Stimulated activated CD4-positive, alpha-beta T cell treated with anti-CD3 and anti-CD28 coated beads, Interleukin-15, amount 100 ng/mL, for 48 hours (primary cell): ENCODE results near the gene HNRNPA1.
A peak's percentile ranks its signal among the peaks of the same experiment; 100 is the strongest.
"Not testable (repeated sequence)": the region's sequence is repeated elsewhere in the genome, so short reads cannot be mapped to it uniquely, and the experiment has no call there.

Source experiments
- DNase-seq, 2 donors: peaks; one replicate each; pipeline ENCODE4 v3.0.0-alpha.2; 2020; ENCODE audit warnings: low read depth in 2 of 2

Gene HNRNPA1

DNA sequence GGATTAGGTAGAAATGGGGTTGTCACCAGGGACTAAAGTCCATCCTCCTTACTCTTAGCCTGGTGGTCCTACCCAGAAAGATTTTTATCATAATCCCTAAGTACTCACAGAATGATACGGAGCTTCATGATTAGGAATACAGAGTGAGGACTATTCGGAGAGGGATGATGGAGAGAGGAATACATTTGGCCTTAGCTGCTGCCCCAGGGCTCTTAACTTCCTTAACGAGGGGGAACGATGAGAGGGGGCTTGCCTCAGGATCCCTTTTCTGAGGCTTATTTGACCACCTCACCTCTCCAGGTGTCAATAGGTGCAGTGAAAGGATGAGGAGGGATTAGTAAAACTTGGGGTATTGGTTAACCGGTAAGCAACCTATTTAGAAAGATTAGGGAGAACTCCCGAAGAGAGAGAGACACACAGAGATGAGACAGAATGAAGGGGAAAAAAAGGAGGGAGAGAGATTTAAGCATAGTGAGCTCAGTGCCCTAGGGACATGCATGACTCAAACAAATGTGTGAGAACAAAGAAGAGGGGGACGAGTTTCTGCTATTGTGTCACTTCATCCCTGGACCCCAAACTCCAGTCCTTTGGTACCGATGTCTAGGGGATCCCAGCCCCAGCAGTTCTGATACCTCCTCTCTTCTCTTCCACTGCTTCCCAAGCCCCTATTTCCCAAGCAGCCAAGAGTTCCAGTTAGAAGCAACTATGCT is 19.1 kb downstream of the HNRNPA1 start:
- DNase-seq, result no peak

DNA sequence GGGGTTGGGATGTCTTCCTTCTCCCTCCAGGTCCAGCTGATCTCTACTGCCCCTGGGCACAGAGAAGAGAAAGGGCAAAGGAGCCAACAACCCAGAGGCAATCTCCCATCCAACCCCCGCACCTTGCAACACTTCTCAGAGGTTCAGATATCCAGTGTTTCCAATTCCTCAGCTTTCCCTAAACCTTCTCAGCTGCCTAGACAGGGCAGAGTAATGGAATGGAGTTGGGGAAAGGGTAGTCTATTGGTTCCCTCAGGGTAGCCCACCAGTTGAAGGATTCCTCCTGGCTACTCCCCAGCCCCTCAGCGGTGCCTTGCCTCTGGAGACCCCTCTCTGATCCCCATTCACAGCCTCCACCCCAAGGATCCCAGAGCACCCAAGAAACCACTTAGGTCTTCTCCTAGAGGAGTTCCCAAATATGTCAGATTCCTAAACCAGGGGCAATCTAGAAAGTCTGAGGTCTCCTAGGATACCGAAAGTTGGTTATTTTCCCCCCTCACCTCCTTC is 19.8 kb downstream of the HNRNPA1 start:
- no peak for DNase-seq

DNA sequence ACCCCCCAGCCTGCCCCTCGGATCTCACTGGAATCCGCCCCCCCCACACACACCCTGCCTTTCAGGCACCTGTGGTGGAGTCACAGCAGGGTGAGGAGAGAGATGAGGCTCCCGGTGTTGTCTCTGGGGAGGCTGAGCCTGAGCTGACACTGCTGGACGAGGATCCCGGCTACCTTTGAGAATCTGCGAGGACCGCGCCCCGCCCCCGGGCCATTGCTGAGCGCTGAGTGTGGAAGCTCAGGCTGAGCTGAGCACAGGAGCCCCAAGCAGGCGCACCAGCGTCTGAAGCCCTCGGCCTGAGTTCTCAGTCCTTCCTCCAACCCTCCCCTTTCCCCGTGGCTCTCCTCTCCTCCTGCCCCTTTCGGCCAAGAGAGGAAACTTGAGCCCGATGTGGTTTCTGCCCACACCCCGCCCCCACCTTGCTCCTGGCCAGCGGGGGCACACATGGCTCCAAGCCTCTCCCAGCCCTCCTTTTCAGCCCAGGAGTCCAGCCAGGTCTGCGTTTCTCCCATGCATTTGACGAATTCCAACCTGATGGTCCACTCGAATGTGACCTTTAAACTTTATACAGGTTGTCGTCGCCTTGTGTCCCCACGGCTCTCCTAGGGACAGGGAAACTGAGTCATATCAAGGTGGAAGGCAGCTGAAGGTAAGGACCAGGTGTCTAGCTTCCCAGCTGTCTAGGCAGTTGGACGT is 20.4 kb downstream of the HNRNPA1 start, which contains the start of gene NFE2:
Gene NFE2, minus strand, starts transcription at position 284 of the 696 bp plus-strand sequence. CDS start 5,767 bp downstream, outside the sequence.
- DNase-seq, result no peak

DNA sequence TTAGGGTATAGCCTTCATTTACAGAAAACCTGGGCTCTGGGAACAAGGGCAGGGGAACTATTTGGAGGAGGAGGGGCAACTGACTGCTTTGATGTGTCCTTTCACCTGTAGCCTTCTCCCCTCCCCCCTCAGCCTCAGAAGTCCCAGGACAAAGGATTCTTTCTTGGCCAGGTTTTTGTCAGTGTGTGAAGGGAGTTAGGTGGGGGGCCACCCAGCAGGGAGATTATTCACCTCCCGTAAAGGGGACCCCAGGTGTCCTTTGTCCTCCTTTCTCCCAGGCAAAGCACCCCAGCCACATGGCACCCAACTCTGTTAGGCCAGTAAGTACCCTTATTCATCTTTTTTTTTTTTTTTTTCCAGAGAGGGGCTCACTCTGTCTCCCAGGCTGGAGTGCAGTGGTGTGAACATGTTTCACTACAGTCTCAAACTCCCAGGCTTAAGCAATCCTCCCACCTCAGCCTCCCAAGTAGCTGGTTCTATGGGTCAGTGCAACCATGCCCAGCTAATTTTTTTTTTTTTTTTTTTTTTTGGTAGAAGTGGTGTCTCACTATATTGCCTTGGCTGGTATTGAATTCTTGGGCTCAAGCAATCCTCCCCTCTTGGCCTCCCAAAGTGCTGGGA is 21.0 kb downstream of the HNRNPA1 start:
- DNase-seq, result no peak

DNA sequence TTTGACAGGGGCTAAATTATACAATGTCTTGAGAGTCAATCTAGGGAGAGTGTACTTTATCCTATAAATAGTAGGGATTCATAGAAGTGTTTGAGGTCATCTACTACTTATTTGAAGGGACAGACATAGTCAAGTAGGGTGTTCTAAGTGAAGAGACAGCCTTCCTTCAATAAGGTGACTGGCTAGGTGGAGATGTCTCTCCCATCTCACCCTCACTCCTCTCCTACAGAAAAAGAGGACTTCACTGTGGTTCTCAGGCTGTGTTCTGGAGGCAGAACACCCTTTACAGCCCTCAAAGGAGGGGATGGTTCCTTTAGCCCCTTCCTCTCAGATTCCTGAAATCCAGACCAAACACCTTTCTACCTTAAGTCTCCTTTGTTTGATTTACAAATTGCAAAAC is 23.1 kb downstream of the HNRNPA1 start:
- no peak for DNase-seq

DNA sequence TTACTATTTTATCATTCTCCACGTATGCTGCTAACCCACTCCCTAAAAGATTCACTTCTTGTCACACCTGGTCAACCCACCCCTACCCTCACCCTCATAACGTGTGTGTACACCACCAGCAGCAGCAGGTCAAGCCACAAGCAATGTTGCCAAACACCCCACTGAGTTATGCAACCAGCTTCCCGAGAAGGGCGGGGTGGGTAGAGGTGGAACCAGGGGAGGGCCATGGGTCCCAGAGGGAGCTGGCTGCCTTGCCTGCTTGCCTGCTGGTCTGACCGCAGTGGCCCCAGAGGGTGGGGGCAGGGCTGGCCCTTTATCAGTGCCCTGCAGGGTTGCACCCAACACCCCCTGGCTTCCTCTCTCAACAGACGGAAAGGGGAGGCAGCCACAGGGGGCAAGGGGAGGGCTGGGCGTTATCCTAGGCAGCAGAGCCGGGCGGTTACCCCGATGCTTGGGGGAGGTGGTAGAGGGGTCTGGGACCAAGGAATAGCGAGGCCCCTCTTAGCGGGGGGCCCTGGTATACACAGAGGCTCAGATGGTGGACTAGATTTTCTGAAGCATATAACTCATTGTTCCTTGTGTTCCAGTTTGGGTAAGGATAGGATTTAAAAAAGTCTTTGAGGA is 23.8 kb downstream of the HNRNPA1 start:
- no peak for DNase-seq

DNA sequence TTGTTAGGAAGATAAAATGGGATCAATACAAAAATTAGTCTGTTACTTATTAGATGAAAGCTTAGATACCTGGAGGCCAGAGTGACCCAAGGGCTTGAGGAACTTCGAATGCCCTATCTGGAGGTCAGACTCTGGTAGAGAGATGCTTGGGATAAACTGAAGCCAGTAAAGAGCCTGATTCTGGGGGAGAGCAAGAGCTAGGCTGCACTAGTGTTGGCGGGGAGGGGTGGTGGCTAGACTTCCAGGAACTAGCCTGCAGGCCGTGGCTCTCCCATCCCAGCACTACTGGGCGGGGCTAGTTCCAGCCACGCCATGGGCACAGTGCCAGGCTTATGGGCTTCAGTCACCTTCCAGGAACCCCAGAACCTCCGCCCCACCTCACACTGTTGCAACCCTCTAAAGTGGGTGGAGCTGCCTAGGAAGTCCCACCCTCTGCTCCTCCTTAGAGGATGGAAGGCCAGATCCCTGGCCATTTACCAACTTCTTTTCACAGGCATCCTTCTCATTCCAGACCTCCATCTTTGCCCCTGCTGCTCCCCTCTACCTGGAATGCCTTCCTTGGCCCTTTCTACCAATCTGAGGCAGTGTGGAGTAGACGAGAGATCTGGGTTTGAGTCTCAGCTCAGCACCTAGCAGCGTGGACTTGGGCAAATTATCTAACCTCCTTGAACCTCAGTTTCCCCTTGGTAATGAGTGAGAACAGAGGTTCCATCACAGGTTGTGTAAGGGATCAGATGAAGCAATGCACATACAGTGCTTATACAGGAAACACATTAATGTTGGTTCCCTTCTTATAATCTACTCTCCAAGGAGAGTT is 26.6 kb downstream of the HNRNPA1 start:
- DNase-seq, result no peak

DNA sequence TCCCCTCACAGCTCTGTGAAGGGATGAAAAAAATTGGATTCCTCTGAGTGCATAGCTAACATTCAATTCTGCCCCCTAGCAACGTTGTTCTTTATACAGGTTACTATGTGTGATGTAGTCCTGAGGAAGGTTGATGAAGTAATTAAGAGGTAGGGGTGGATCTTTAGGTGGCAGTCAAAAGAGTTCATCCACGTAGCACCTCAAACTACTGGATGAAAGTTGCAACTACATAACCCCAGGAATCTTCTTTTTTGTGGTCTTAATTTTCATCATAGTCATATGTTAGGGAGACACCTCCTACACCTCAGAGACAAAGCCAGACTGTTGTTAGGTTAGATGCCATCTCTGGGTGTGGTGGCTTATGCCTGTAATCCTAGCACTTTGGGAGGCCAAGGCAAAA is 30.5 kb downstream of the HNRNPA1 start:
- no peak for DNase-seq

DNA sequence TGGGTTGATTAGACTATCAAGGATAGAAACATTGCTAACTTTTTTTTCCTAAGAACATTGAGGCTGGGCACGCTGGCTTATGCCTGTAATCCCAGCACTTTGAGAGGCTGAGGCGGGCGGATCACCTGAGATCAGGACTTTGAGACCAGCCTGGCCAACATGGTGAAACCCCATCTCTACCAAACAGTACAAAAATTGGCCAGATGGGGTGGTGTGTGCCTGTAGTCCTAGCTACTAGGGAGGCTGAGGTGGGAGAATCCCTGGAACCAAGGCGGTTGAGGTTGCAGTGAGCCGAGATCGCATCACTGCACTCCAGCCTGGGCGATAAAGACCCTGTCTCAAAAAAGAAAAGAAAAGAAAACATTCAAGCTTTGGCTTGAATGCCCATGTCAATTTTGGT is 31.8 kb downstream of the HNRNPA1 start:
- DNase-seq, result not testable (repeated sequence)

DNA sequence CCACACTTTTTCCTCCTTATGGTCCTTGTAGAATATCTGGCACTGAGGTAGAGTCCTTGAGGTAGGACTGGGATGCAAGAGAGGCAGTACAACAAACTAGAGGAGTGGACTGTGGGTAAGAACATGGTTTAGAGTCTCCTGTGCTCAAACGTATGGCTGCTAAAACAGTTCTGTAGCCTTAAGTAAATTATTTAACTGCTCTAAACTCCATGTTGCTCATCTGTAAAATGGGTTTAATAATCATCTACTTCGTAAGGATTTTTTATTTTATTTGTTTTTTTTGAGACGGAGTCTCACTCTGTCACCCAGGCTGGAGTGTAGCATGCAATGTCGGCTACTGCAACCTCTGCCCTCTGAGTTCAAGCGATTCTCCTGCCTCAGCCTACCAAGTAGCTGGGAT is 40.8 kb downstream of the HNRNPA1 start:
- no peak for DNase-seq

DNA sequence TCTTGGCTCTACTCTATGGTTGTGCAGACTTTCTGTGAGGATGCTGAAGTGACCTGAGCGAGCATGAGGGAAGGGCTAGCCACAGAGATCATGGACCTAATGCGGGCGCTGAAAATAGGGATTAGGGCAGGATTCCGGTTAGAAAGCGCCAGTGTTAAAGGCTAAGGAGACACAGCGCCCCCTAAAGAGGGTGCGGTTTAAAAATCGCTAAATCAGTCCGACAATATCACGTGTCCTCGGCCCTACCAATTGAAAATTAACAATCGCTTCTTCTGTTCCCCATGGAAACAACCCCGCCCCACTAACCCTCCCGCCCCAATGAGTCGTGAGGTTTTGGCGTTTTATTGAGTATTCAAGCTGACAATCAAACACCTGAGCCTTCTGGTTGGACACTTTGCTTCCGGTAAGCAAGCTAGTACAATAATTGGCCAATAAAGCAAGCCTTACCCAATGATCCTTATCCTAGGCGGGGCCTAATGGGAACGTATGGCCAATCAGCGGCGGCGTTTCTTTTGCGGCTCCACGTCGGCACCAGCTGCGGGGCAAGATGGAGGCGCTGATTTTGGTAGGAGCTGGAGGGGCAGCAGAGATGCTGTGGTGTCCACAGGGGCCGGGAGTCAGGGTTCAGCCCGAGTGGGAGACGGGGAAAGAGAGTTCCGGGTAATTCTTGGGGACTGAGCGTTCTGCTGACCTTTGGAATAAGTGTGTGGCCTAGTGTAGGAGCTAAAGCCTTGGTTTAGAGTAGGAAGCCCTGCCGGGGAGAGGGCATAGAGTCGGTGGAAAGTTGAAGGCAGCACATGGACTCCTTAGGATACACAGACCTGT is 44.3 kb downstream of the HNRNPA1 start, which contains the start of gene COPZ1:
Gene COPZ1, plus strand, starts transcription at position 515 of the 825 bp plus-strand sequence. Its CDS starts 33 bp downstream, at position 548.
- peak; percentile 91 for DNase-seq

DNA sequence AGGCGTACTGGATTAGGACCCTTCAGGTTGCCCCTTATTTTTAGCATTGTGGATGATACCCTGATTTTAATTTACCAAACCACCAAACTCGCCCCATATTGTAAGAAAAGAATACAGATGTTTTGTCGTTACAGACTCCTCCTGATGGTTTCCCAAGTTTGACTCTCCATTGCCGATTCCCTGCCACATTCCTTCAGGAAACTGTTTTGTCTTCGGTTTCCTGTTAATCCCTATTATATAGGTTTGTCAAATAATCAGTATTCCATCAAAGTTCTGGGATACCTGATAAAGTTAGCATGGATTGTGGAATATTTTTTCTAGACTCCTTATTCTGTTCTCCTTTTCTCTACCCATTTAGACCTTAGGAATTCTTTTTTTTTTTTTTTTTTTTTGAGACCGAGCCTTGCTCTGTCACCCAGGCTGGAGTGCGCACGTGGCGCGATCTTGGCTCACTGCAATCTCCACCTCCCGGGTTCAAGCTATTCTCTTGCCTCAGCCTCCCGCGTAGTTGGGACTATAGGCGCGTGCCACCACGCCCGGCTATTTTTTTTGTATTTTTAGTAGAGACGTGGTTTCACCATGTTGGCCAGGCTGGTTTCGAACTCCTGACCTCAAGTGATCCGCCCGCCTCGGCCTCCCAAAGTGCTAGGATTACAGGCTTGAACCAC is 45.0 kb downstream of the HNRNPA1 start:
- not testable (repeated sequence) for DNase-seq

DNA sequence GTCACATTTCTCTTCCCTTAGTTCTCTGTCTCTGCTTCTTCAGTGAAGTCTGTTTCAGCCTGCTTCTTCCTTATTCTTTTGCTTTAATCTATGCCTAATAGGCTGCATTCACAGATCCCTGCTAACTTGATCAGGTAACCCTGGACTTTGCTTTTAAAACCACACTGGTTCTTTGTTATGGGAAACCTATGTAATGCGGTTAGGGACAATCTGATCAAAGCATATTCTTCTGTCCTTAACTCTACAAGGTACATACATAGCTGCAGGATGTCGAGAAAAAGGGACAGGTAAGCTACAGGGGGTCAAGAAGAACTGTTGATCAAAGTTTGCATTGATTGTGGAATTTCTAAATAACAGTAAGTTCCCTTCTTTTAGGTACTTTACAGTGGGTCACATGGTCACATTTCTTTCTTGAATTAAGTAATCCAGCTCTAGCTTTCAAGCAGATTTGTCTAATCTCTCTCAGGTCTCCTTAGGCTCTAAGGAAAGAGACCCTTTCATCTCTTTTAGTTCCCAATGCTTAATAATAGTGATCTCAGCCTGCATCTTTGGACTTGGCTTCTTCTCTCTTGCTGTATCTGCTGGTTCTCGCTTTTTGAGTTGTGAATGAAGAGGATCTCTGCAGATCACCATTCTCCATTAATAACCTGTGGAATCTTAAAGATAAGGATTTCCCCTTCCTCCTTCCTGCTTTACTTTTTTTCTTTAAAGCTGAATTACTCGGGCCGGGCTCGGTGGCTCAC is 48.2 kb downstream of the HNRNPA1 start:
- DNase-seq, result no peak

DNA sequence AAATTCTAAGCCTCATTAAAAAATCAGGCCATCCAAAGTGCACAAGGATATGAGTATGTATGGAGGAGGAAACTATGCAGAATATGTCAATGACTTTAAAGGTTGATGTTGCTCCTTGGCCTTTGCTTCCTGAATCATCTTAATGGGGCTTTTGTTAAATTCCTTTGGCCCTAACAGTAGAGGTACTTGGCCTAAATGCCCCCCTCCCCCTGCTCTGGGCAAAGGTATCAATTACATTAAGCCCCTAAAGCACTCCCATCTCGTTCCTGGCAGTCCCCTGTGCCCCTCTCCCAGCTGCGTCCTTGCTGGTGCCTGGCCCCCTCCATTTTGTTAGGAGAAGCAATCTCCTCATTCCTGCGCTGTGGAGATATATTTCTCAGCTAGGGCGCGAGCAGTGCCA is 49.2 kb downstream of the HNRNPA1 start:
- no peak for DNase-seq

DNA sequence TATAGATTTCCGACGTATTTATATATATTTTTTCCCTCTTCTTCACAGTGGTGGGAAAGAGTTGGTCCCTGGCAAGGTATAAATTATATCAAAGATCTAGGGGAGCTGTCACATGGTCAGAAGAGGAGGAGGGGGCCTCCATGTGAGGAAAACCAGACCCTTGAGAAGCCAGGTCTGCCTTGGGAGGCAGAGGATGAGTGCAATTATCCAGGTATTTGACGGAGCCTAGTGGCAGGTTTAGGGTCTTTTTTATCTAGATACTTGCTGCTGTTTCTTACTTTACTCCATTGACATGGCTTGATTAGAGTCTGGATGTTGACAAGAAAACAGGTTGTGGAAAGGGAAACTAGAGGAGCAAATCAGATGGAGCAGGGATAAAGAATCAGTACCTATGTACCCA is 49.9 kb downstream of the HNRNPA1 start:
- no peak for DNase-seq

DNA sequence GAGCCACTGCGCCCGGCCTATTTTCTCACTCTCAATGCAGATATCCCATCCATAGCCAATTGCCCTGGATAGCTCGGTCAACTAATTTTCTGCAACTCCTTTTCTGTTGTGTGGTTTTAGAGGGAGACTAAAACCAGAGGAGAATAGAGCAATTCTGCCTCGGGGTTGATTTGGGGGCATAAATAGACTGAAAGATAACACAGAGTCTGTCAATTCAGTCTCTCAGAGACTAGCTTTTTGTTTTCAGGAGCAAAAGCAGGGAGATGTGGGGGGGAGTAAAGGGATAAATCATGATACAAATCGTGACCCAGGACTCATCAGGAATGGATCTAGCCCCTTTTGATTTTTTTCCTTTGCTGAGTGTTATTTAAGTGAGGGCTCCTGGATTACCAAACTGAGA is 50.9 kb downstream of the HNRNPA1 start:
- DNase-seq, result no peak

DNA sequence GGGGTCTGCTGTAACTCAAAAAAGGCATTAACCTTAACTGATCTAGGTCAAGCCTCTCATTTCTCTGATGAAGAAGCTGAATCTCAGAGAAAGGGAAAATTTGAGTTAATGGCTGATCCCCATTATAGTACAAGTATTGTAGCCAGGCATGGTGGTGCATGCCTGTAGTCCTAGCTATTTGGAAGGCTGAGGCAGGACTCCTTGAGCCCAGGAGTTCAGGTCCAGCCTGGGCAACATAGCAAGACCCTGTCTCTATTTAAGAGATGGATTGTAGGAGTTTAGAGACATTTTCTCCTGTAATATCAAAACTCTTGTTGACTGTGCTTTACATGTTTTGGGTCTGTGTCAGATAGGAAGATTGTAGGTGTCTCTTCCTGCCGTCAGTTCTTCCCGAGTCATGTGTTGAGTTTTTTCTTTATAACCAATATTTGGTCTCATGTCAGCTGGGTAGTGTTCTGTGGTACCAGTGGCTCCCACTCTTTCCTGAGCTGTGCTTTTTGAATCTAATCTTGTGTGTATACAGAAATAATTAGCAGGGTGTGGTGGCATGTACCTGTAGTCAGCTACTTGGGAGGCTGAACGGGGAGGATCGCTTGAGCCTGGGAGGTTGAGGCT is 53.0 kb downstream of the HNRNPA1 start:
- no peak for DNase-seq
